K562 (cell line): ENCODE results near the gene TSTD2.

ENCODE experiments used
- BDP1 ChIP-seq: IDR thresholded peaks from 3 replicates; pipeline ENCODE4 v1.6.1; 2011; ENCODE audit not compliant: insufficient read length, insufficient read depth
- CBX3 ChIP-seq, 2 experiments: IDR thresholded peaks; 1 replicate in 1 of 2; 2 replicates in 1 of 2; pipeline ENCODE4 v1.6.1; 2012; ENCODE audit warnings: inconsistent platforms in 2 of 2, low read length in 2 of 2, borderline replicate concordance in 1 of 2, control low read depth in 1 of 2
- CBX8 ChIP-seq: fragments of 200-600 bp; sonication (generic); IDR thresholded peaks from 2 replicates; pipeline ENCODE4 v1.6.1; 2012; ENCODE audit warnings: borderline replicate concordance, mixed run types, low read depth, mild to moderate bottlenecking, moderate library complexity, mixed read lengths, low read length, control low read depth, inconsistent platforms; ENCODE audit not compliant: poor library complexity, severe bottlenecking; ENCODE audit errors: extremely low read depth
- E2F6 ChIP-seq, 2 experiments: IDR thresholded peaks; 2 replicates each; pipeline ENCODE4 v1.6.1; 2011; ENCODE audit warnings: borderline replicate concordance in 1 of 2, control low read depth in 1 of 2, low read depth in 1 of 2, low read length in 1 of 2, mild to moderate bottlenecking in 1 of 2, mixed read lengths in 1 of 2, moderate library complexity in 1 of 2; ENCODE audit not compliant: insufficient read depth in 1 of 2, insufficient read length in 1 of 2, poor library complexity in 1 of 2, severe bottlenecking in 1 of 2; ENCODE audit errors: extremely low read depth in 1 of 2
- ERF ChIP-seq: fragments of 450-650 bp; formaldehyde crosslinking; IDR thresholded peaks from 2 replicates; pipeline ENCODE4 v1.4.0; 2020; ENCODE audit warnings: mild to moderate bottlenecking, mixed read lengths
- EZH2 ChIP-seq: IDR thresholded peaks from 2 replicates; pipeline ENCODE4 v1.6.1; 2012; ENCODE audit warnings: low read depth, mild to moderate bottlenecking, inconsistent platforms, low read length, borderline replicate concordance
- LARP7 ChIP-seq: fragments of 450-650 bp; IDR thresholded peaks from 2 replicates; pipeline ENCODE4 v1.6.1; 2016
- MAX ChIP-seq: sonication (generic); formaldehyde crosslinking; IDR thresholded peaks from 2 replicates; pipeline ENCODE4 v1.9.0; 2022; ENCODE audit warnings: mild to moderate bottlenecking, missing genetic modification reagents
- POLR2AphosphoS5 ChIP-seq: IDR thresholded peaks from 2 replicates; pipeline ENCODE4 v1.6.1; 2011; ENCODE audit warnings: mild to moderate bottlenecking, low read depth, low read length, moderate library complexity; ENCODE audit not compliant: control insufficient read depth, insufficient read depth
- XRCC5 ChIP-seq: fragments of 200-400 bp; formaldehyde crosslinking; IDR thresholded peaks from 2 replicates; pipeline ENCODE4 v1.6.1; 2017; ENCODE audit warnings: low read depth, mild to moderate bottlenecking, low read length
- YY1 ChIP-seq, 3 experiments: IDR thresholded peaks; 2 replicates each; pipeline ENCODE4 v1.6.1; 2011; ENCODE audit warnings: low read length in 2 of 3, mild to moderate bottlenecking in 2 of 3, moderate library complexity in 2 of 3, borderline replicate concordance in 1 of 3, control low read depth in 1 of 3, low read depth in 1 of 3; ENCODE audit not compliant: insufficient read depth in 3 of 3, insufficient replicate concordance in 2 of 3, control insufficient read depth in 1 of 3, insufficient read length in 1 of 3; ENCODE audit errors: extremely low read depth in 1 of 3
- ZNF134 ChIP-seq: fragments of 250-450 bp; sonication (Bioruptor Pico); conservative IDR thresholded peaks from 2 replicates; pipeline ENCODE4 v1.4.0; 2020
- ZNF449 ChIP-seq: fragments of 250-450 bp; sonication (Bioruptor Pico); IDR thresholded peaks from 2 replicates; pipeline ENCODE4 v1.8.0; 2022; ENCODE audit warnings: moderate library complexity, mild to moderate bottlenecking, inconsistent platforms
- TF ChIP-seq, protein P1 (sequence below): fragments of 450-650 bp; IDR thresholded peaks from 2 replicates; pipeline ENCODE4 v1.6.1; 2016; ENCODE audit warnings: borderline replicate concordance

DNA sequence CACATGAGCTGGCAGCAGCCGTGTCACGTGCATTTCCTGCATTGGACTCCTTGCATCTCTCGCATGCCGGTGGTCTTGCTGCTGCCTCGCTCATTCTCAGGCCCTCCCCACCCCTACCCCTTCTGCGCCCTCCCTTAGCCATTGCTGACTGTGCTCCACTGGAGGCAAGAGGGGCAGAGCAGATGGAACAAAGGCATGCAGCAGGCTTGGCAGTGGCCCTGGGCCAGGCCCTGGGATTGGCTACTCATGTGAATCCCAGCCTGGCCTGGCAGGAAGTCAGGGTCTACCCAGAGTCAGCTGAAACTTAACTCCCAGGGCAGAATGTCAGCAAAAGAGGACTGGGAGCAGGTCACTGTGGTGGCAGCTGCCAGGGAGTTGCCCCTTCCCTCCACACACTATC is 62.3 kb downstream of the TSTD2 start:
- TF ChIP-seq CBX8 (no peak), ZNF134 (CRISPR knock-in tag) (no peak), E2F6 (IDR thresholded peaks at IDR 0.05; ENCODE audit: borderline replicate concordance in 1 of 2, extremely low read depth in 1 of 2, insufficient read depth in 1 of 2, insufficient read length in 1 of 2, low read depth in 1 of 2, low read length in 1 of 2, poor library complexity in 1 of 2, severe bottlenecking in 1 of 2) (no peak), POLR2AphosphoS5 (no peak), ERF (no peak), LARP7 (no peak), XRCC5 (no peak), YY1 (IDR thresholded peaks at IDR 0.05; ENCODE audit: borderline replicate concordance in 1 of 3, control insufficient read depth in 1 of 3, extremely low read depth in 1 of 3, insufficient read depth in 3 of 3, insufficient read length in 1 of 3, insufficient replicate concordance in 2 of 3, low read depth in 1 of 3, low read length in 2 of 3) (no peak), CBX3 (IDR thresholded peaks at IDR 0.05; ENCODE audit: borderline replicate concordance in 1 of 2, low read length in 2 of 2) (no peak), EZH2 (no peak), MAX (CRISPR knock-in tag) (no peak), ZNF449 (CRISPR knock-in tag) (no peak), BDP1 (no peak)
- TF ChIP-seq, protein P1, sequence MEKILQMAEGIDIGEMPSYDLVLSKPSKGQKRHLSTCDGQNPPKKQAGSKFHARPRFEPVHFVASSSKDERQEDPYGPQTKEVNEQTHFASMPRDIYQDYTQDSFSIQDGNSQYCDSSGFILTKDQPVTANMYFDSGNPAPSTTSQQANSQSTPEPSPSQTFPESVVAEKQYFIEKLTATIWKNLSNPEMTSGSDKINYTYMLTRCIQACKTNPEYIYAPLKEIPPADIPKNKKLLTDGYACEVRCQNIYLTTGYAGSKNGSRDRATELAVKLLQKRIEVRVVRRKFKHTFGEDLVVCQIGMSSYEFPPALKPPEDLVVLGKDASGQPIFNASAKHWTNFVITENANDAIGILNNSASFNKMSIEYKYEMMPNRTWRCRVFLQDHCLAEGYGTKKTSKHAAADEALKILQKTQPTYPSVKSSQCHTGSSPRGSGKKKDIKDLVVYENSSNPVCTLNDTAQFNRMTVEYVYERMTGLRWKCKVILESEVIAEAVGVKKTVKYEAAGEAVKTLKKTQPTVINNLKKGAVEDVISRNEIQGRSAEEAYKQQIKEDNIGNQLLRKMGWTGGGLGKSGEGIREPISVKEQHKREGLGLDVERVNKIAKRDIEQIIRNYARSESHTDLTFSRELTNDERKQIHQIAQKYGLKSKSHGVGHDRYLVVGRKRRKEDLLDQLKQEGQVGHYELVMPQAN, result no peak
